ENCODE measurements around the gene FRMD4A.

GRCh38 chr10:13594641-13595040 lies 736.1 kb downstream of the FRMD4A start:
- TF ChIP-seq, protein P1, sequence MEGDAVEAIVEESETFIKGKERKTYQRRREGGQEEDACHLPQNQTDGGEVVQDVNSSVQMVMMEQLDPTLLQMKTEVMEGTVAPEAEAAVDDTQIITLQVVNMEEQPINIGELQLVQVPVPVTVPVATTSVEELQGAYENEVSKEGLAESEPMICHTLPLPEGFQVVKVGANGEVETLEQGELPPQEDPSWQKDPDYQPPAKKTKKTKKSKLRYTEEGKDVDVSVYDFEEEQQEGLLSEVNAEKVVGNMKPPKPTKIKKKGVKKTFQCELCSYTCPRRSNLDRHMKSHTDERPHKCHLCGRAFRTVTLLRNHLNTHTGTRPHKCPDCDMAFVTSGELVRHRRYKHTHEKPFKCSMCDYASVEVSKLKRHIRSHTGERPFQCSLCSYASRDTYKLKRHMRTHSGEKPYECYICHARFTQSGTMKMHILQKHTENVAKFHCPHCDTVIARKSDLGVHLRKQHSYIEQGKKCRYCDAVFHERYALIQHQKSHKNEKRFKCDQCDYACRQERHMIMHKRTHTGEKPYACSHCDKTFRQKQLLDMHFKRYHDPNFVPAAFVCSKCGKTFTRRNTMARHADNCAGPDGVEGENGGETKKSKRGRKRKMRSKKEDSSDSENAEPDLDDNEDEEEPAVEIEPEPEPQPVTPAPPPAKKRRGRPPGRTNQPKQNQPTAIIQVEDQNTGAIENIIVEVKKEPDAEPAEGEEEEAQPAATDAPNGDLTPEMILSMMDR (IDR thresholded peaks at IDR 0.05): no peak
- TF ChIP-seq POLR2A (IDR thresholded peaks at IDR 0.05): no peak
